NOMO-1 treated with DMSO at 0.1 percent for 48 hours (cell line): ENCODE results near the gene DUSP12.
A peak's percentile ranks its signal among the peaks of the same experiment; 100 is the strongest.
"Not testable (repeated sequence)": the region's sequence is repeated elsewhere in the genome, so short reads cannot be mapped to it uniquely, and the experiment has no call there.

ENCODE experiments used
- DNase-seq: peaks from one replicate; lab custom pipeline; 2025; ENCODE audit not compliant: unreplicated experiment; lab: John Stamatoyannopoulos, UW

DUSP12 gene

DNA sequence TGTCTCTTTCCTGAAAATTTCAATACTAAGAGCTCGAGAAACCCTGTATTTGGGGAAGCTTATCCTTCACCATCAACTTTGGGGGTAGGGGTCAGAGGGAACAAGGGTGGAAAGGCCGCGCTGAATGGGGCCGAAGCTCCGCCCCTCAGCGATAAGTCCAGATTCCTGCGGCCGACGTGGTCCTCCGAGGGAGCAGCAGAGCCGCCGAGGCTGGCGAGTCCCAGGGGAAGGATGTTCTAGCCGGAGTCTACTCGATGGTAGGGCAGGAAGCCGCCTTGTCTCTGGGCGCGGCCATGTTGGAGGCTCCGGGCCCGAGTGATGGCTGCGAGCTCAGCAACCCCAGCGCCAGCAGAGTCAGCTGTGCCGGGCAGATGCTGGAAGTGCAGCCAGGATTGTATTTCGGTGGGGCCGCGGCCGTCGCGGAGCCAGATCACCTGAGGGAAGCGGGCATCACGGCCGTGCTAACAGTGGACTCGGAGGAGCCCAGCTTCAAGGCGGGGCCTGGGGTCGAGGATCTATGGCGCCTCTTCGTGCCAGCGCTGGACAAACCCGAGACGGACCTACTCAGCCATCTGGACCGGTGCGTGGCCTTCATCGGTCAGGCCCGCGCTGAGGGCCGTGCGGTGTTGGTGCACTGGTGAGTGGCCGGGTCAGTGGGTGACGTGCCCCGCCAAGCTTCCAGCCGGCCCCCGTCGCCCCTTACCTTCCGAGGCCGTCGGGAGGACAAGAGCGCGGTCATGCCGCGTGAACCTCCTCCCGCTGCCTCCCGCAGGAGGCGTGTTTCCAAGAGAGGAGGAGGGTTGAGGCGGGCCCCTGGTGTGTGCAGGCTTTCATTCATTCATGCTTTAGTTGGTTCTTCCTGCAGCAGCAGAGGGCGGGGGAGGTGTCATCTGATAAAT is at the start of gene DUSP12:
Gene DUSP12 (plus strand): TSS at position 278 of the 899 bp plus-strand sequence. CDS start 16 bp downstream, at position 294.
- peak; percentile 95 for DNase-seq

- DNase-seq: no peak
Measured at GRCh38 chr1:161702250-161702649, 47.3 kb upstream of the DUSP12 start.

- no peak for DNase-seq
Measured at GRCh38 chr1:161705537-161705936, 44.0 kb upstream of the DUSP12 start.

DNA sequence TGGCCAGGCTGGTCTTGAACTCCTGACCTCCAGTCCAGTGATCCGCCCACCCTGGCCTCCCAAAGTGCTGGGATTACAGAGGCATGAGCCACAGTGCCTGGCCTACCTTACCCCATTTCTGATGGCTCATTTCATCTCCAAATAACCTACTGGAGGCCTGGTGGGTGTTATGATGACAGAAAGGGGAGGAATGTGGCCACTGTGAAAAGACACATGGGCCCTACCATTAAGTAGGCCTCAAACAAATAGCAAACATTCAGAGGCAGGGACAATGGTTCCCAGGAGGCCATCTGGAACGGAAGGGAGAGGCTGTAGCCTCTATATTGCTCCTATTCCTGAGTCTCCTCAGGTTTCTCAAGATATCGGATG is 43.5 kb upstream of the DUSP12 start:
- DNase-seq: no peak

DNA sequence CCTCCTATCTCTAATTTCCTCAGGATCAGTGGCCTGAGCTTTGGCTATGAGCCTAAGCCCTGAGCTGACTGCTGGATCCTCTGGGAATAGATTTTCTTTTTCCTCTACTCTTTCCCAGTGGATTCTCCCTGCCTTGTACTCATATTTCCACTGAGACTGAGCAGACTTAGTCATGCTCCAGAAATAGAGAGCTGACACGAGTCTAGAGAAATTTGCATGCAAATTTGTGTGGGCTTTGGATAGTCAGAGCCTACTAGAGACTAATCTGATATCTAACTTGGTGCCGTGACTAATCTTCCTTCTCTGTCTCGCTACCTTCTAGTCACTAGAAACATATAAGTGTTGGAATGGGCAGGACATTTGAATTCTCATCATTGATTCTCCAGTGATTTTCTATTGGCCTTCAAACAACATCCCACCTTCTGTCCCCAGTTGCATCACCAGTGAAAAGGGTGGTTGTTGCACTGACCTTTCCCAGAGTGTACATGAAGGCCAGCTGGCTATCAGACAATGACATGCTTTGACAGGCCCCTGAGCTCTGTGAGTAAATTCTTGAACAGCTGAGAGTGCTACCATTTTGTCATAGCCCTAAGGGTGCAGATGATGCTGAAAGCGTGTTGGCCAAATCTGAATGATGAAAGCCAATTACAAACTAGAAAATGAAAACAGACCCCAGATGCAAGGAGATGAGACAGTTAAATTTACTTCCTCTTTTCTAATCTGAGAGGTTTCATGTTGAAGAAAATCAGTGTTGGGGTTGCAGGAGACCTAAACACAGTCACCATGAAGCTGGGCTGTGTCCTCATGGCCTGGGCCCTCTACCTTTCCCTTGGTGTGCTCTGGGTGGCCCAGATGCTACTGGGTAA is 42.9 kb upstream of the DUSP12 start, which contains the start of gene FCRLA:
Gene FCRLA (plus strand): TSS at position 748 of the 866 bp plus-strand sequence. CDS start 36 bp downstream, at position 784.
- peak; percentile 79 for DNase-seq

DNA sequence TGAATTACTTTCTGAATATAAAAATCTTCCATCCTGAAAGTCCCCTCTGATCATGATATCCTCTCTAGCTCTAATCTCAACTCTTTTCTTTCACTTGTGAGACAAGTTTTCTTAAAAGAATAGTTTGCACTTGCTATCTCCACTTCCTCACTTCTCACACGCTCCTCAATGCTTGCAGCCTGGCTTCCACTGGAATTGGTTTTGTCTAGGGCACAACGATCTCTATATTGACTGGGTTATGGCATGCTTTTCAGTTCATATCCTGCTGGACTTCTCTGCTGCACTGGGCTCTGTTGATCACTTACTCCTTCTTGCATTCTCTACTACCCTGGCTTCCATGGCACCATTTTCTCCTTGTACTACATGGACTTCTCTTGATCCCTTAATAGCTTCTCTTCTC is 42.1 kb upstream of the DUSP12 start:
- no peak for DNase-seq

DNA sequence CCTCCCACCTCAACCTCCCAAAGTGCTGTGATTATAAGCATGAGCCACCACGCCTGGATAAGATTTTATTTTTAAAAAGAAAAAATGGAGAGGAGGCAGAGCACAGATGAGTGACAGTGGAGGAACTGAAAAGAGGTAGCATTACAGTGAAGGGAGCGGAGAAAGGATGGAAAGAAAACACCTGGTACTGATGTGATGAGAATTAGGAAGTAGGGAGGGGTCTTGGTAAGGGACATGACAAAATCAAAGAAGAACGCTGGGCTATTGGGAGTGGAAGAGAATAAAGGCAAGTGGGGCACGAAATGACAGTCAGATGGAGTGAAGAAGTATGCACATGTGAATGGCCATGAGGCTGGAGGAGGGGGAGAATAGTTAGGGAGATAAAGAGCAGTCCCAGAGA is 40.2 kb upstream of the DUSP12 start:
- DNase-seq: no peak

GRCh38 chr1:161710560-161710959 is 39.0 kb upstream of the DUSP12 start:
- DNase-seq: no peak

DNA sequence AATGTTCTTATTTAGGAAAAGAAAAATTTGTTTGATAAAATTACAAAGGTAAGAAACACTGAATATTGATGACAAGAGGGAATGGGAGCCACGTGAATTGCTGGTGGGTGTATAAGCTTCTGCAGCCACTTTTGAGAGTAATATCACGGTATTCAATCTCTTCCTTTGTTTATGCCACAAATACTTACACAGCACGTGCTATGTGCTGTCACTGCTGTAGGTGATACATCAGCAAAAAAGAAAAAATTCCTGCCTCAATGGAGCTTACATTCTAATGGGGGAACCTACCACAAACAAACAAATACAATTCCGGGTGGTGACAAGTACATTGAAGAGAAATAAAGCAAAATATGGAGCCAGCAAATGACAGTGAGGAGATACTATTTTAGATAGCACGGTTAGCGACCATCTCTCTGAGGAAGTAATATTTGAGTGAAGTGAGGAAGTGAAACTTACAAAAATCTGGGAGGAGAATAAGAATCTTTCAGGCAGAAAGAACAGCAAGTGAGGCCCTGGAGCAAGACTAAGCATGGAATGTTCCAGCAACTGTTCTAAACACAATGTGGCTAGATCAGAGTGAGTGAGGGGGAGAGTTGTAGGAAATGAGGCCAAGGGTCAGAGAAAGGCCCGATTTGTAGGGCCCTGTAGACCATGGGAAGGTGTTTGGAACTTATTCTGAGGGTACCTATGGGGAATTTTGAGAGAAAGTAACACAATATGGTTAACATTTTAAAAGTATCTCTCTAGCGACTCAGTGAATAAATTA is 30.8 kb upstream of the DUSP12 start:
- peak; percentile 84 for DNase-seq

- DNase-seq: no peak
Measured at GRCh38 chr1:161719325-161719611, 30.3 kb upstream of the DUSP12 start.

- DNase-seq: no peak
Measured at GRCh38 chr1:161720422-161720821, 29.2 kb upstream of the DUSP12 start.

GRCh38 chr1:161720956-161721737 is 28.4 kb upstream of the DUSP12 start, which contains the start of gene FCRLB:
Gene FCRLB (plus strand): TSS chr1:161721544. CDS start chr1:161722673, 1,129 bp downstream.
- DNase-seq: no peak

DNA sequence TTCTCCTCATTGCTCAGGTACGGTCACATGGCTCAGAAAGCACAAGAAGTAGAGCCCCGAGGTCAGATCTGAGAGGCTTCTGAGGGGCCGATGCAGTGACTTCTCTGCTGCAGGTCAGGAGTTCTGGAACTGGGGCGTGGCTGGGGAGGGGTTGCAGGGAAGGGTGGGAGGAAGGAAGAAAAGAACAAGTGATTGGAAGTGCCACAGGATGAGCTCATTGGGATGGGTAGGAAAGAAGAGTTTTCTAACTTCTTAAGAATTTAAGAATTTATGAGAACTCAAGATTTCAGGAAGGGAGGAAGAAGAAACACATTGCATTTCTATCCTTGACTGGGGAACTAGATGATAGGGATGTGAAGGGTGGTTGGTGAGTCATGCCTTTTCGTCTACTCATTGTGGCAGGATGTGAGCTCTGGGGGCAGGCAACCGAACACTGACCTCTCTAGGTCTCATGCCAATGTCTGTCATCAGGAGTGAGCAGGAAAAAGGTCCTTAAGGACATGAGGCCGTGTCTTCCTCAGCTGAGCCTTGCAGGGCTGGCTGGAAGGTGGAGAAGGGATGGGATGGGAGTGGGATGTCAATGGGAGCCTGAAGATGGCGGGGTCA is 27.7 kb upstream of the DUSP12 start:
- DNase-seq: peak; percentile 82

DNA sequence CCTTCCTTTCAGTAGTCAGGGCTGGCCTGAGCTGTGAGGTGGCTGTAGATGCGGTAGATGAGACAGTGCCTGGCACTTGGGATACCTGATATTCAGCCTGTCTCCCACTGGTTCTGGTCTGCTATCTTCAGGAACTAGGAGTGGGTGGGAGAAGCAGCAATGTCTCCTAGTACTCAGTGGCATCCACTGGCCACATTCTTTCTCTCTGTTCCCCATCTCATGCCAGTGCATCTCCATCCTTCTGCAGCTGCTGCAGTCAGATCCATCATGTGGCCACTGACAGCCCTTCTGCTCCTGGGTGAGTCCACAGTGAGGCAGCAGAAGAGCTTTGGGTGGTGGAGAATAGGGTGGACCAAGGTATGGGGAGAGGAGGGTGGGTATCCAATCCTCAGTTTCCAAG is 27.2 kb upstream of the DUSP12 start:
- DNase-seq: no peak

- DNase-seq: no peak
Measured at GRCh38 chr1:161723459-161724141, 26.0 kb upstream of the DUSP12 start.

DNA sequence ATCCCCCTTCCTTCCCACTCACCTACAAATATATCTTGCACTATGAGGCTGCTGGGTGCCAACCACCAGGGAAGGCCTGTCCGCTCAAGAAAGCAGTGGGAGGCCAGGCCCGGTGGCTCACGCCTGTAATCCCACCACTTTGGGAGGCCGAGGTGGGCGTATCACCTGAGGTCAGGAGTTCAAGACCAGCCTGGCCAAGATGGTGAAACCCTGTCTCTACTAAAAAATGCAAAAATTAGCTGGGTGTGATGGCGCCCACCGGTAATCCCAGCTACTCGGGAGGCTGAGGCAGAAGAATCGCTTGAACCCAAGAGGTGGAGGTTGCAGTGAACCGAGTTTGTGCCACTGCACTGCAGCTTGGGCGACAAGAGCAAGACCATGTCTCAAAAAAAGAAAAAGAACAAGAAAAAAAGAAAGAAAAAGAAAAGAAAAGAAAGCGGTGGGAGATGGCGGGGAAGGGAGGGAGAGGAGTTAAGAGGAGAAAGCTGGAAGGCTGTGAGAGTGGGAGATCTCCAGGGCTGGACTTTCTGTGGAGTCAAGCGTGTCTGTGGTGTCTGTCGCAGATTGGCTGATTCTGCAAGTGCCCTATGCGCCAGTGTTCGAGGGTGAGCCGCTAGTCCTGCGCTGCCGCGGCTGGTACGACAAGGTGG is 24.2 kb upstream of the DUSP12 start:
- not testable (repeated sequence) for DNase-seq

- DNase-seq: peak; percentile 60
Measured at GRCh38 chr1:161725908-161726472, 23.6 kb upstream of the DUSP12 start.

DNA sequence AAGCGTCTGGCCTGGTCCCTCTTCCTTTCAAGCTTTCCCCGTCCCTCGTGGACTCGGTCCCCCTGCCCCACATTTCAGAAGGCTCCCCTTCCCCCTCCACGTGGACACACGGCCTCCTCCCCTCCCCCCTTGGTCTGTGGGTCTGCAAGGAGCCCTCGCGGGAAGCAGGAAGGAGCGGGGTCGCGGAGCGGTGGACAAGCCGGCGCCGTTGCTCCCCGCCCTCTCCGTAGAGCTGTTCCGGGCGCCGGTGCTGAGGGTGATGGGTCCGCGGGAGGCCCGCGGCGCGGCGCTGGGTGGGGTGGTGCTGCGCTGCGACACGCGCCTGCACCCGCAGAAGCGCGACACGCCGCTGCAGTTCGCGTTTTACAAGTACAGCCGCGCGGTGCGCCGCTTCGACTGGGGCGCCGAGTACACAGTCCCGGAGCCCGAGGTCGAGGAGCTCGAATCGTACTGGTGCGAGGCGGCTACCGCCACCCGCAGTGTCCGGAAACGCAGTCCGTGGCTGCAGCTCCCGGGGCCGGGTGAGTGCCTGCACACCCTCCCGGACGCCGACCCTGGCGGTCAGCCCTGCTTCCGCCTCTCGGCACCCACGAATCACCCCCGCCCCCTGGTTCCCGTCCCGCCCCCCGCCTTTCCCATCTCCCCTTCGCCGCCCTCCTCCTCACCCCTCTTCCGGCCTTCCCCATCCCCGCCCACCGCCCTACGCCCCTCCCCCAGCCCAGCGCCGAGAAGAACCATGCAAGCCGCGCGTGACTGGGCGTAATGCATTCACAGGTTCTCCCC is 22.9 kb upstream of the DUSP12 start:
- DNase-seq: peak; percentile 72
